GM21723 (cell line): Measurements from ENCODE around the gene CA10.

Experiments used
- ATAC-seq: cut with Tn5 transposase; IDR thresholded peaks from one replicate; pipeline ENCODE4 v1.9.1; 2021; ENCODE audit warnings: mild to moderate bottlenecking, moderate library complexity; ENCODE audit not compliant: unreplicated experiment

The CA10 gene

DNA sequence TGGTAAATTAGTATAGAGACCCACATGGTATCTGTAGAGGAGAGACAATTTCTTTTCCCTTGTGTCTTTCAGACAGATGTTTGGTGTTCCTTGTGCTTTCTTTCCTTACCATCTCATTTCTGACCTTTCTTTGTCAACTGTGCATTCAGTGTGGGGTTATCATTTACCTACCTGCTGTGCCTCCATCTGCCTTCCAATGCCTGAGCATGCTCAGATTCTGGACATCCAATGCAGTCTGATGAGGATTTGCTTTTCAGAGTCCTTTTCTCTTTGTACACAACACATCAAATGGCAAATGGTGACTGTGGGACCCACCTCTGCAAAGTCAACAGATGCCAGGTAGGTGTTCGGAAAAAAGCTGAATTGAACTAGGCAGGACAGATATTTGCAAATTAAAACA is 364.8 kb downstream of the CA10 start:
- no peak for ATAC-seq

DNA sequence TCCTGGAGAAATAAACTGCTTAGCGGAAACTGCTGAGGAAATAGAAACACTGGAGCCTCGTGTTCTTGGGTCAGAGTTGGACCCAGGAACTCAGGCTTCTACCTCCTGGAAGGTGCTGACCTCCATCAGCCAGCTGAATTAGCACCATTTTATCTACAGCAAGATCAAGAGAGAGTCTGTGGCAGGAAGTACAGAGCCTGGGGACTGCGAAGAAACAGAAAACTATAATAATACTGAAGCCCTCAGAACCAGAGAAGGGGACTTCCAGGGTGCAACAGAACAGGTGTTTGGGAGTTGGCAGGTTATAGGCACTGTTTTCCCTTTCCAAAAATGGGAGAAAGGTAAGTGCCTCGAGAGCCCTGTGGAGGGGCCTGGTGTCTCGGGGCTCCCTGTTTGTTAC is 379.7 kb downstream of the CA10 start:
- no peak for ATAC-seq

DNA sequence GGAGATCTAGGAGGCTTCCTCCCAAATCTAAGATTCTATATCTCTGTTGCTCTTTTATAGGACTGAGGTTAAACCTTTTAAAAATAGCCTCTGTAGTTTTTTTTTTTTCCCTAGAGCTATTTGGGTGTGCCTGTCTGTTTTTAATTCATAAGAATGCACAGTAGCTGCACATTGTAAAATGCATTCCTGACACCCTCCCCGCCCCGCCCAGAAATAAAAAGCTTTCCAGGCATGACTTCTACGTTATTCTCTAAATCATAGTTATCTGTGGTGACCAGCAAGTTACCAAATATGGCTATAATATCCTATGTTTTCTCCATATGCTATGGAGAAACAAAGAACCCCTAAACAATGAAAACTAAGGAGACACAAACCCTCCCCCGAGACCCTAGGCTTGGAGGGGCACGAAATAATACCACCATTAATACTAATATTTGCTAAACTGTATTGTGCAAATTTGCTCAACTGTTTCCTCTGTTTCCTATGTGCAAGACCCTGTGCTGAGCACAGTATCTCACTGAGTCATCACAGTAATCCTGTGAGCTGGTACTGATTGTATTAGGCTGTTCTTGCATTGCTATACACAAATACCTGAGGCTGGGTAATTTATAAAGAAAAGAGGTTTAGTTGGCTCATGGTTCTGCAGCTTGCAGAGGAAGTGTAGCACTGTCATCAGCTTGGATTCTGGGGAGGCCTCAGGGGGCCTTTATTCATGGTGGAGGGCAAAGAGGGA is 388.3 kb downstream of the CA10 start:
- no peak for ATAC-seq

DNA sequence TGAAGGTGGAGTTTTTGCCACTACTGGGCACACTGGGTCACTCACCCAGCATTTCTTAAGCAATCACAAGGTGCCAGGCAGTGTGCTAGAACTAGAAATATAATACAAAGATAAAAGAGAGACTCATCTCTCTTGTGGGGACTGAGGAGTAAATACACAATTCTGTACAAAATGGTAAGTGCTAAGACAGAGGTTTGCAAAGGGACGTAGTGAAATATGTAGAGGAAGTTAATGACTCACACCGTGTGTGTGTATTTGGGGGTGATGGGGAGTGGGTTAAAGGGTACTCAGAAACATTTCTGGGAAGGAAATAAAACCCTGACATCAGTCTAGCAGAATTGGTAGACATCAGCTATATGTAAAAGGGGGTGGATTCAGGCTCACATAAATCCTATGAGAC is 389.3 kb downstream of the CA10 start:
- ATAC-seq, result no peak

DNA sequence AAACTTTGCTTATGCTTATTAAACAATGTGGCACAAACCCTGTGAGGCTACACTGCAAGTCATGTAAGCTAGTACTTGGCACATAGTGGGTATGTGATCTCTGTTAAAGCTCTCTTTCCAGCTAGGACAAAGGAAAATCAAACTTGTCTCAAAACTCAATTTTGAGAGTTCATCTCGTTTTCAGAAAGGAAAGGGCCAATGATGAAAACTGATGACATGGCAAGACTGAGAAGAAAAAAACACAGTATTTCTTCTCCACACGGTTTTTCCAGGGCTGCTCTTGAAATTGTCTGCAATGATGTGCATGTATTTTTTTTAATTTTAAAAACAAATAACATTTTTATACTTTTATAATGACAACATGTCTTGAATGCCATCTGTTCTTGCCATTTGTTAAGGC is 389.8 kb downstream of the CA10 start:
- ATAC-seq, result no peak

DNA sequence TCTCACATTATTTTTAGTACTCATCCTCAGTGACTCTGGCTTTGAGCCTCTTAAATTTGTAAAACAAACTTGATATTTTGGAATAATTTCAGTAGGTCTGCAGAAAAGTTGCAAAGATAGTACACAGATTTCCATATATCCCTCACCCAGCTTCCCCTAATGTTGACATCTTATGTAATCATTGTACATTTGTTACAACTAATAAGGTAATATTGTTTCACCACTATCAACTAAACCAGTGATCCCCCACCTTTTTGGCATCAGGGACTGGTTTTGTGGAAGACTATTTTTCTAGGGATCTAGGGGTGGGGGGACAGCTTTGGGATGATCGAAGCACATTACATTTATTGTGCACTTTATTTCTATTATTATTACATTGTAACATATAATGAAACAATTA is 391.2 kb downstream of the CA10 start:
- ATAC-seq, result no peak

DNA sequence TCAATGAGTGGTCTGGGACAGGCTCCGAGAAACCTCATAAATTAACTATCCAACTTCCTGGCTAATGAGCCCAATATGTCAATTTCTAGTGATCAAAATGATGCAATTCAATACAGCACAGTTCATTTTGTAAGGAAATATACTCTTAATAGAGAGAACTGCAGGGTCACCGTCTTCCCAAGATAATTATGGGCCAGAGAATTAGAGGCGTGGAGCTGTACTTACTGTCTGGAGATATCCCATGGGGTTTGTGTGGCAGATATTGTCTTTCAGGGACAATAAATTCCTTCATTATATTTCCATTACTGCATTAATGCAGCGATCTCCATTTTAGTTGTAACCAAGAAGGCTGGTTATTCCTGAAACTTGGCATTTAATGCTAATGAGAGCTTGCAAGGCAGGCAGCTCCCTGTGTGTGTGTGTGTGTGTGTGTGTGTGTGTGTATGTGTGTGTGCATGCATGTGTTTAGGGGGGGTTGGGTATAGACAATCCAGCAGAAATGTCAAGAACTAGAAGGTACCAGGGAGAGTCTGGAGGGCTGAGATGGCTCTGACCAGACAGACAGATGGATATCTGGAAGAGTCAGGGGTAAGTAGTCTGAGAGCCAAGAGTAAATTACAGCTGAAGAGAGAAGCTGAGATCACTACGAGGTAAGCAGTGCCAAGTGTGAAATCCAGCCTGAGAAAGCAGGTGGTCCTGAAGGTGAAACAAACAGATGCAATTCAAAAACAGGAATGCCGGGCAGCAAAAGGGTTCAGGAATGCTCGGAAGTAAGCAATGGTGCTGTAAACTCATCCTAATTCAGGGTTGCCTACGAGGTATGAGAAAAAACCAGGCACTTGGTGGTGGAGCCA is 393.0 kb downstream of the CA10 start:
- no peak for ATAC-seq

DNA sequence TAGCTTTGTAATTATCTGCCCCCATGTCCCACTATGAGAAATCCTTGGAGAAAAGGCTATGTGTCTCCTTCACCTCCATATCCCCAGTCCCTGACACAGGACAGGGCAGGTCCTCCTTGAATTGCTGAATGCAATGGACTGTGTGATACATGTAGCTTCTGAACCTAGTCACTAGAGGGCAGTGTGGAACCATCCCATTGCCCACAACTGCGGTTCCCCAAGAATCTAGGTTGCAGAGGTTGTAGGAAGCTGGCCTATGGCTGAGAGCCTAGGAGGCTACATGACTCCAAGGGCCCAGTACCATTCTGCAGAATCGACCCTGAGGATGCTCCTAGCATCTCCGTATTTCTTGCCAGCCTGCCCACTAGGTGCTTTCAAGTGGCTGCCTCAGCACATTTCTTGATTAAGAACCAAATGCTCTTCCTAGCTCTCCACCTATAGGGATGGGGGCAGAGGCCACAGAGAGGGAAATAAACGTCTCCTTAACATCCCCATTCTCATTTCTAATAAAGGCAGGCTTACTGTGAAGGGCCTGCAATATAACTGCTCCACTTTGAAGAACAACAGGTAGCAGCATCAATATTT is 394.0 kb downstream of the CA10 start:
- ATAC-seq, result peak; percentile 91

DNA sequence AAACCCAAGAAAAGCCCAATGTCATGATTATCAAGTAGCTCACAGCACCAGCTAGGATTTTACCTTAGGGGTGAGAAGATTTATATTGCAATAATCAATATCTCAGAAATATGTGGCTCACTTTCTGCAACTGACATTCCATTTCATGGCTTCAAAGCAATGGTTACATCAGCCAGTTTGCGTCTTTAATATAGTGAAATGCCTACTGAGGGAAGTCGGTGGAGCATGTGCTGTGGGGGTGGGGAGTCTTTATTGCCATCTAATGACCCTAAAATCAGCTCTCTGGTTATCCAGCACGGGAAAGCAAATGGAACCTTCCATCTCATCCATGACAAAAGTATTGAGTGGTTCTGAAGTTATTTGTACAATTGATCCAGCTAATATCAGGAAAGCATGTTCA is 395.5 kb downstream of the CA10 start:
- no peak for ATAC-seq

DNA sequence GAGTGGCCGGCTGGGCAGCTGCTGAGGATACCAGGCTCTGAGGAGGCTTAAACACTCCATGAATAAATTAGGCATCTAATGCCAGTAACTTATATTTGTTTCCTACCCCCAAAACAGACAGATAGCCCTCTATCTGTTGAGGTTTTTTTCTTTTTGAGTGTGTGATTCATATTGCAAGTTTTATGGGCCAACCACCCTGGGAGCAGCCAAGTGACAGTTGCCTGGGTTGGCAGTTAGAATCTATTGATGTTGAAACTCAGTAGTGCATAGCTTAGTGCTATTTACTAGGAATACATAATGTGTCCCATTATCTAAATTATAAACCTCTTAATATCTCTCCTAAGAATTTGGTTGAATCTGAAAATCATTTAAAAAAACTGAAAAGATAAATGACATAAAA is 397.4 kb downstream of the CA10 start:
- ATAC-seq, result no peak

DNA sequence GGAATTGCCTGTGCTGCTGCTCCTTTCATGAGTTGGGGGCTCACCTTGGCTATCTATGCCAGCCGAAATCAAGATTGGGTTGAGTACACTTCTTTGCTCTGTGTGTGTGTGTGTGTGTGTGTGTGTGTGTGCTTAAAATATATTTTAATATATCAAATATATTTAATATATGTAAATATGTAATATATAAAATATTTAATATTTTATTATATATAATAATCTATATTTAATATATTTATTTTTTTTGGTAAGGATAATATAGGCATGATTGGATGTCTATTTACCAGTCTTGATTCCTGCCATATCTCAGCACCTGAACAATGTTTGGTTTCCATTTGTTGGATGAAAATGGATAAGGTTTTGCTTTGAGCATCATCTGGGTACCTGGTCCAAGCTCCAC is 399.3 kb downstream of the CA10 start:
- no peak for ATAC-seq

DNA sequence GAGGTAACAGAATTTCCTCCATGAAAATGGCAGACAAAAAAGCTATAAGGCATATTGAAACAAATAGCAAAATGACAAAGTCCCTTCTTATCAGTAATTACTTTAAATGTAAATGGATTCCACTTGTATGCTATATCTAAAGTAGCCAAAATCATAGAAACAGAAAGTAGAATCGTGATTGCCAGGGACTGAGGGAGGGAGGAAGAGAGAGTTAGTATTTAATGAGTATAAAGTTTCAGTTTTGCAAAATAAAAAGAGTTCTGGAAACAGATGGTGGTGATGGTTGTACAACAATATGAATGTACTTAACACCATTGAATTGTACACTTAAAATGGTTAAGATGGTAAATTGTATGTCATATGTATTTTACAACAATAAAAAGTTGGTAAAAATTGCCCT is 407.4 kb downstream of the CA10 start:
- no peak for ATAC-seq

DNA sequence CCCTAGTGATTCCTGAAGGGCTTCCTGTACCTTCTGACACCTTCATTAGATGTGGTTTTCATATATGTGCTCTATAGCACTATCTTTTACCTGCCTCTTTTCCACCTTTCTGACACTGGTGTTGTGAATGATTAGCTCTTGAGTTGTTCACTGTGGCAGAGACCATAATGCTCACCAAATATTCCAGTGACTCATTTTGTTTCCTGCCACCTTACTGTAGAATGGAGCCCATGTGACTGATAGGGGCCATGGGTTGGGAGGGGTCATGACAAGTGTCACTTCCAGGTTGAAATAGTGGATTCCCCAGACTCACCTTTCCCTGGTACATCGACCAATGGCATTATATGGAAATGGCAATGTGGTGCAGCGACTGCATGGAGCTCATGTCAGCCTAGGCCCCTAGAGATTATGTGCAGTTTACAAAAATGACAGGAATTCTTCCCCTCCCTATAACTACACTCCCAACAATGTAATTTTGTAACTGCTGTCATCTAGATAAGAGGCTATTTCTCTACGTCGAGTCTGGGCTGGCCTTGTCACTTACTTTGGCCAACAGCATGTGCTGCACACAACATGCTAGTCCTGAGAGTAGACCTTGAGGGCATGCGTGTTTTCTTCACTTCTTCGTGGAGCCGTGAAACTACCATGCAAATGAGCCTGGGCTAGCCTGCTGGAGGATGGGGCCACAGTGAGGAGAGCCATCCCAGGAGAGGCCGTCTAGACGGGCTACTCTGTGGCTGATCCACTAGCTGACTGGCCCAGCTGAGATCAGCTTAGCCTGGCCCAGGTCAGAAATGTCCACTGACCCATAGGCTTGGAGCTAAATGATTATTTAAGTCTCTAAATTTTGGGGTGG is 409.5 kb downstream of the CA10 start:
- no peak for ATAC-seq

DNA sequence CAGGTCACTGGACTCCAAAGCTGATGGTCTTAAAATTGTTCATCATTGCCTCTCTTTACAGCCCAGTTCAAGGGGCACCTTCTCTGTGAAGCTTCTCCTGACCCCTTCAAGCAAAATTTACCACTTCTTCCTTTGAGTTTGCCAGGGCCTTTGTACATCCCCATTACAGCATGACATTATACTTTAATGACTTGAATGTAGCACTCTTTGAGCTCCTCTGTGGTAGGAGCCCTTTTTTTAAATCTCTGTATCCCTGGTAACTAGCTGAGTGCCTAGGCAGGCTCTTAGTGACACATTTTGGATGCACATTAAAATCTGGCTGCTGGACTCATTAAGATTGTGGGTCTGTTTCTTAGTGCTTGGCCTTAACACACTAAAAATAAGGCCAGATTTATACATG is 412.1 kb downstream of the CA10 start:
- ATAC-seq, result no peak

DNA sequence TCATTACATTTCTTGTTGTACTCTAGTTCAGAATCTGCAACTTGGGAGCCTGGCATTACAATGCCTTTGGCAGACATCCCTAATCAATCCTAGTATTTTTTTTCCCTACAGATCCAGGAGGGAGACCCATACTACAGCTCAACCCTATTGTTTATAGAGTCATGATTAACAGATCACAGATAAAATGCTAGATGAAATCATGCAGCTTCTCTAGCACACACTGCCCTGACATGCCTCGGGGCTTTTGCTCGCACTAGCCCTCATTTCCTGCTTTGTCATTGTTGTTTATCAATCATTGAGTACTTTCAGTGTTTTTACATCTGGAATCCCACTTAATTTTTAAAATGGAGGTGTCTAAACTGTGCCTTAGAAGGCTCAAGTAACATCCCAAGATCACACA is 412.5 kb downstream of the CA10 start:
- no peak for ATAC-seq

DNA sequence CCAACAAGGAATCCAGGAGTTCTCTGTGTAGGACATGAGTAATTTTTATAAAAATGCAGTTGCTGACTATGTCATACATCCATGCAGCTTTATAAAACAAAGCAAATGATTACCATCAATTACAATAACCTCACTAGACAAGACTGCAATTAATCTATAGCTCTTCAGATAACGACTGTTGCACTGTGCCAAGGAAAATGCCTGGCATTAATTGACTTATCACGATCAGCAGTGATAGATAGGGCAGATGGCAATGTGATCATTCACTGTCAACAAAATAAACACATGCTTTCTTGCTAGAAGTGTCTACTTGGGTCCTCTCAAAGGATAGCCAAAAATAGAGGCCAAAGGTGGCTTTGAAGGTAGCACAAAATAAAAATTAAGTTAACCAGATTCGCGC is 415.0 kb downstream of the CA10 start:
- ATAC-seq, result no peak

DNA sequence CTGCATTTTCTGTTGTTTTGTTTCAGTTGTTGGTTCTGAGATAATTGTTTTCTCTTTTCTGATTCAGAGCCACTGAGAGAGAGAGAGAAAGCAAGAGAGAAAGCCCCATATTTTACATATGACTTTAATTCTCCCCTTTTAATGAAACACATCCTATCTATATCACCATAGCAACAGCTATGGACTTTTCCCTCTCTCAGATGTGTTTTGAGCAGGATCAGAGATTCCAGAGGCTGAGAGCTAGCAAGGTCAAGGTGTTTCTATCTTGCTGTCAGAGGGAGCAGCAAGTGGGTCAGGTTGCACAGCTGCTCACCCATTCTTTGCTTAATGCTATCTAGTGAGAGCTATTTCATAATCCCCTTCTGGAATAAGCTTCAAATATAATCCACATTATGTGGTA is 415.9 kb downstream of the CA10 start:
- ATAC-seq, result no peak

DNA sequence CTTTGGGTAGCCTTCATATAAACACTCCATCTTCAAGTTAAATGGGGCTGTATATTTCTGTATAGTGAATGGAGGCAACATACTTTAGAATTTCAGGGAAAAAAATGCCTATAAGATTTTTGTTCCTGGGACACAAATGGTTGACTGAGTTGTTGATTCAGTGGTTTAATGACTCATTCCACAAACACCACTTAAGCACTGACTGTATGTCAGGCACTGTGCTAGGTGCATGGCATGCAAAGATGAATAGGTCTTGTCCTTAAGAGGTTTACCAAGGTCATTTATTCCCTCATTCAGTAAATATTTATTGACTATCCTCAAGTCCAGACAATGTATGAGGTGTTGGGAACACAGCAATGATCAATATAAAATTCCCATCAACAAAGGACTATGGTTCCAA is 417.1 kb downstream of the CA10 start:
- ATAC-seq, result no peak

DNA sequence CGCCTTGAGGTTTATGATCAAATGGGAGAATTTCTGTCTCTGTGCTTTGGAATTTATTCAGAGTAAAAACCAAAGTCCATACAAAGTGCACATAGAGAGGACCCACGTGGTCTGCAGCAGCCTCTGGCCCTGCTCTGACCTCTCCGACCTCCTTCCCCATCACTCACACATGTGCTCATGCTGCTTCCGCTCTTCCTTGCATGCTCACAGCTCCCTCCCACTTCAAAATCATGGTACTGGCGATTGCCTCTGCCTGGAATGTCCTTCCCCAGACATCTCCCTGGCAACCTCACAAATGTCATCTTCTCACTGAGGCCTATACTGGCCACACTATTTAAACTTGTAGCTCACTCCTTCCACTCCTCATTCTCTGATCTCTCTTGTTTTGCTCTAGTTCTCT is 418.0 kb downstream of the CA10 start:
- no peak for ATAC-seq

DNA sequence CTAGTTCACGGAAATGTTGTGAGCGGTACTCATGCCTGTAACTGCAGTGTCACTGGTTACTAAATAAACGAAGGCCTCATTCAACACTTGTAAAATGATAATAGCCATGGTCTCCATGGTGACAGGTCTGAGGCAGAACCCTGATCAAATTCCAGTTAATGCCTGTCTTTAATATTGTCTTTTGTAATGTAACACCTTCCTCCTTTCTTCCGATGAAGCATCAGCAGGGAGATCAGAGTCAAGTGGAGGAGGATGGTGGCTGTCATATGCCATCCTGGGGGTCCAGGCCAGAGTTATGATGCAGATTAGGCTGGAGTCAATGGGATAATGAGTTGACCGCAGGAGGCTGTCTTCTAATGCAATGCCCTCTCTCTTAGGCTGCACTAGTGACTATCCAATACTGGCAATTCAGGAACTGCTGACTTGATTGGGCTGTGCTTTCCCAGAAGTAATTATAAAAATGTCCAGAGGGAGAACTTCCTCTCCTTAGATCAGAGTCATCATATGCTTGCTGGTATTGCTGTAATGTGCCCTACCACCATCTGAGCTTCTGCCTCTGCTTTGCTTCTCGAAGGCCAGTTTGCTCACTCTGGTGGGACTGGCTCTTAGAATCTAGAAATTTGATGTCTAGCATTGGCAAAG is 419.1 kb downstream of the CA10 start:
- ATAC-seq, result no peak

DNA sequence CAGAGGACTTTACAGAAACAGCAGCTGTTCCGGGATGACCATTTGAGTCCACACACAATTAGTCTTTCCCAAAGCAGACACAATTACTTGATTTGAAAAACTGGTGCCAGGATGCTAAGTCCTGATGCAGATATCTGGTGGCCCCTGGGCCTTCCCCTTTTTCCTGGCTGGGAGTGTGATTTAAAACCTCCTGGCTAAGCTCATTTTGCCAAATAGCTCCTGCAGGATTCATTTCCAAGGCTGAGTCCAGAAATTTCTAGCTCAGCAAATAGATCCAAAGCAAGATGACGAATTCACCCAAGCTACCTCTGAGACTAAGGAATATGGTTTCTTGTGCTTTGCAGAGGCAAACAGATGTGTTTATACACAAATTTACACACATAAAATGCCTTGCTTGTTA is 422.2 kb downstream of the CA10 start:
- ATAC-seq, result no peak
